ENCODE data around the gene GRID2IP.

- TF ChIP-seq CTCF (optimal IDR thresholded peaks at IDR 0.05 in 1 of 3, IDR thresholded peaks at IDR 0.05 in 1 of 3, conservative IDR thresholded peaks at IDR 0.05 in 1 of 3; ENCODE audit: extremely low read depth in 1 of 3, insufficient read depth in 2 of 3, low read length in 3 of 3), result no peak
- TF ChIP-seq EZH2 (IDR thresholded peaks at IDR 0.05; ENCODE audit: low read length), result no peak
These were observed 37.7 kb downstream of the GRID2IP start for GRCh38 chr7:6513541-6513940.

Measured in keratinocyte (primary cell).